Left lung (tissue), 10 donors: Measurements from ENCODE around the gene PPM1J. TPM values are rescaled to one million over a fixed set of nuclear protein-coding genes. Genes with fewer than 3 reads are reported as not detected.

Experiments
- ATAC-seq: fragments of 200-7000 bp; cut with Tn5 transposase; one replicate; pipeline ENCODE4 v1.9.1; 2020; ENCODE audit warnings: moderate library complexity
- DNase-seq, 4 donors: peaks; one replicate each; pipeline ENCODE4 v3.0.0-alpha.2; 2013 to 2020
- H3K27ac ChIP-seq, 2 donors: fragments of 200-600 bp; sonication (generic) in 1 of 2; one replicate each; pipeline versions ENCODE4 v1.5.0 to v1.8.0; 2020 to 2021
- H3K27me3 ChIP-seq, 2 donors: fragments of 200-600 bp; sonication (generic) in 1 of 2; one replicate each; pipeline versions ENCODE4 v1.5.0 to v1.8.0; 2020 to 2021
- H3K36me3 ChIP-seq, 2 donors: fragments of 200-600 bp; sonication (generic) in 1 of 2; one replicate each; pipeline versions ENCODE4 v1.5.0 to v1.8.0; 2020 to 2021
- H3K4me1 ChIP-seq, 2 donors: fragments of 200-600 bp; one replicate each; pipeline ENCODE4 v1.8.0; 2021
- H3K4me3 ChIP-seq, 2 donors: fragments of 200-600 bp; sonication (generic) in 1 of 2; one replicate each; pipeline versions ENCODE4 v1.5.0 to v1.8.0; 2020 to 2021; ENCODE audit warnings: mild to moderate bottlenecking in 1 of 2
- H3K9me3 ChIP-seq, 2 donors: fragments of 200-600 bp; sonication (generic) in 1 of 2; one replicate each; pipeline versions ENCODE4 v1.5.0 to v1.8.0; 2020 to 2021
- CTCF ChIP-seq, 2 donors: fragments of 200-600 bp; sonication (generic) in 1 of 2; IDR thresholded peaks; one replicate each; pipeline versions ENCODE4 v1.5.0 to v1.8.0; 2021; ENCODE audit warnings: antibody characterized with exemption in 2 of 2
- intact Hi-C, 2 donors: fragments of 100-400 bp; cut with DNase I; formaldehyde crosslinking; loops; one replicate each; pipeline versions ENCODE4 v1.11.2 to v1.14.2; 2022
- polyA plus RNA-seq, 6 donors: library from polyadenylated mRNA; unstranded; fragments of 120-200 nt; gene quantifications; one replicate each; pipeline ENCODE4 v1.2.1, GENCODE V29; 2013; ENCODE audit not compliant: insufficient read length in 6 of 6
- total RNA-seq, 2 donors: library from RNA; stranded (reverse); fragmentation: NEBNext Ultra II Directional; extraction: Animal tissue kit (Norgen Biotek cat#: 25700); gene quantifications; one replicate each; pipeline ENCODE4 v1.2.1, GENCODE V29; 2021
- donor health status: DM: no; HTN: yes; CAD: no.
- donor health status: DM: no; HTN: no; CAD: no.

The PPM1J gene
- total and polyA plus RNA-seq, 8 donors: 0.47 to 0.93 (median 0.65) TPM

DNA sequence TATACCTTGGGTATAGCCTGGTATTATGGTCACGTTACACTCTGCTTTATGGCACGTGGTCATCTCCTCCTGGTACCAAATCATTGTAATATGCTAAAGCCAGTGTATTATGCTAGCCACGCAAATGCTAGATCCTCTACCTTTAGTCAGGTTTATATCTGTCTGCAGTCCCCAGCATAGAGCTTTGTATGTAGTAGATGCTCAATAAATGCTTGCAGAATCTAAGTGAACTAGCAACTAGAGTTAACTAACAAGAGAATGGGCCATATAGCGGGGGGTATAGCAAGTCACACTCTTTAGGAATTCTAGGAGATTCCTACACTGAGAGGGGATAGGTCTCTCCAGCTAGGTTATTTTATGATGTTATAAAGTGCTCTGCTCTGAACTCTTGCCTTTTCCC is 37.6 kb downstream of the PPM1J start:
- Histone ChIP-seq H3K27me3 (no peaks in the 10 kb centered on the region), H3K36me3 (no peaks in the 10 kb centered on the region), H3K27ac (no peak overlapping the region), H3K4me3 (no peak overlapping the region), H3K4me1 (peaks cover 0 to 40% of the 10 kb centered on the region in 2 donors), H3K9me3 (no peaks in the 10 kb centered on the region)
- no peak for TF ChIP-seq CTCF (IDR thresholded peaks at IDR 0.05)
- no peak for DNase-seq
- intact Hi-C loops: loop anchor here in 1 of 2 donors (10.0 kb wide), 1 partner anchor 53 kb away; no protein-coding TSS in a partner anchor
- ATAC-seq: no peak

- H3K36me3 ChIP-seq: peaks cover 0 to 8% of the 10 kb centered on the region in 2 donors
Measured at GRCh38 chr1:112676543-112676942, 38.6 kb downstream of the PPM1J start.

GRCh38 chr1:112675728-112676381 is 39.3 kb downstream of the PPM1J start:
- Histone ChIP-seq H3K4me3 (peak overlapping the region; percentile 89 to 90), H3K36me3 (peaks cover 0 to 14% of the 10 kb centered on the region in 2 donors), H3K4me1 (peaks cover 0 to 42% of the 10 kb centered on the region in 2 donors), H3K9me3 (no peaks in the 10 kb centered on the region), H3K27ac (peak overlapping the region; percentile 90 to 95), H3K27me3 (no peaks in the 10 kb centered on the region)
- intact Hi-C loops: loop anchor here in 1 of 2 donors (10.0 kb wide), 1 partner anchor 51 kb away; no protein-coding TSS in a partner anchor
- DNase-seq: no peak
- no peak for ATAC-seq
- TF ChIP-seq CTCF (IDR thresholded peaks at IDR 0.05): no peak

More at GRCh38 chr1:112676543-112676942, 38.6 kb downstream of the PPM1J start:
- intact Hi-C loops: loop anchor here in 1 of 2 donors (10.0 kb wide), 1 partner anchor 52 kb away; no protein-coding TSS in a partner anchor
- Histone ChIP-seq H3K27ac (no peak overlapping the region), H3K9me3 (no peaks in the 10 kb centered on the region), H3K4me1 (peaks cover 0 to 42% of the 10 kb centered on the region in 2 donors), H3K4me3 (no peak overlapping the region), H3K27me3 (no peaks in the 10 kb centered on the region)
- TF ChIP-seq CTCF (IDR thresholded peaks at IDR 0.05): no peak
- DNase-seq (no peak), ATAC-seq (no peak)

DNA sequence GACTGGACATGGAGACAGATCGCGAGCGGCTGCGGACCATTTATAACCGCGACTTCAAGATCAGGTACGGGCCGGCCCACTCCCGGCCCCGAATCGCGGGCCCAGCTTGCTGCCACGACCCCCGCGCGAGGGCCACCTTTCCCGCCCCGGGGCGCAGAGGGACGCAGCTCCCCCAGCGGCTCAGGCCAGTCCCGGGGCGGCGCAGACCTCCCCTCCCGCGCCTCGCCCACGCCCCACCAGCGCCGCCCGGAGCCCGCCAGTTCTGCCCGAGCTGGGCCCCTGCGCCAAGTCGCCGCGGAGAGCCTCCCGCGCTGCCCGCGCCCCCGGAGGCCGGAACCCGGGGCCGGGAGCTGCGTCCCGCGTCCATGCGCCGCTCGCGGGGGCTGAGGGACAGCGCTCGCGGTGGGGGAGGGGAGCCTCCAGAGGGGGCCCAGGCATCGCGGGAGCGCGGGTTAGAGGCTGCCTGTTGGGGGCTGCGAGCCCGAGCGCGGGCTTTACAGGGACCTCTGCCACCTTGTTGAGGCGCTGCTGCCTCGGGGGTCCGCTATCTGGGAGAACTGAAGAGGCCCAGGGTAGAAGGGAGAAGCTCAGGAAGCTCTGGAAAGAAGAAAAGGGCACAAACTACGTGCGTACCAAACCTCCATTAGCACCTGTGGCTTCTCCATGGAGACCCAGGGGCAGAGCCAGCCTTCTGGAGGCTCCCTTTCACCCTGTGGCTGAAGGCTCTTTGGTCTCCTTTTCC is 40.0 kb downstream of the PPM1J start:
- Histone ChIP-seq H3K4me3 (peak overlapping the region; percentile 89 to 90), H3K4me1 (peaks cover 0 to 42% of the 10 kb centered on the region in 2 donors), H3K27me3 (no peaks in the 10 kb centered on the region), H3K27ac (peak overlapping the region; percentile 90 to 95), H3K9me3 (no peaks in the 10 kb centered on the region), H3K36me3 (peaks cover 0 to 21% of the 10 kb centered on the region in 2 donors)
- peak; percentile 79 for ATAC-seq
- no peak for TF ChIP-seq CTCF (IDR thresholded peaks at IDR 0.05)
- intact Hi-C loops: loop anchor here in 1 of 2 donors (10.0 kb wide), 1 partner anchor 50 kb away; no protein-coding TSS in a partner anchor
- DNase-seq: peak in 3 of 4 donors; percentile 66 to 87 (median 70)
